Measurements from ENCODE around the gene TDO2.

Gene TDO2

DNA sequence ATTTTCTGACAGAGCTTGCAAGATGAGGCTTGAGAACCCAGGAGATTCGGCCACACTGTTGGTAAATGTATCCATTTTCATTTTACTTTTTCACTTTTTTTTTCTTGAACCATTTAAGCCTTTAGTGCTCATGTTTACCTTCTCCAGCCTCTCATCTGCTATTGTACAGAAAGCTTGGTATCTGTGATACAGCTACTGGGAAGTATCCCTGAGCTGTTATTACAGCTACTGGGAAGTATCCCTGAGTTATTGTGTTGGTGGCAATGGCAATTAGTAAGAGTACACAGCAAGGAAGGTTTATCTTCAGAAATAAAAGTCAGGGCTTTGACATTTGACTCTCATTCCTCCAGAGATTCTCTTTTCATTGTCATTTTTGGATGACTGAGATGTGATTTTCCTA, 38.3 kb downstream of the TDO2 start:
- H3K9me3 ChIP-seq (ENCODE audit: insufficient read depth, low read length, severe bottlenecking), result no peaks in the 10 kb centered on the region
- H3K9ac ChIP-seq (ENCODE audit: low read depth, low read length), result no peak overlapping the region
- TF ChIP-seq, protein P1, sequence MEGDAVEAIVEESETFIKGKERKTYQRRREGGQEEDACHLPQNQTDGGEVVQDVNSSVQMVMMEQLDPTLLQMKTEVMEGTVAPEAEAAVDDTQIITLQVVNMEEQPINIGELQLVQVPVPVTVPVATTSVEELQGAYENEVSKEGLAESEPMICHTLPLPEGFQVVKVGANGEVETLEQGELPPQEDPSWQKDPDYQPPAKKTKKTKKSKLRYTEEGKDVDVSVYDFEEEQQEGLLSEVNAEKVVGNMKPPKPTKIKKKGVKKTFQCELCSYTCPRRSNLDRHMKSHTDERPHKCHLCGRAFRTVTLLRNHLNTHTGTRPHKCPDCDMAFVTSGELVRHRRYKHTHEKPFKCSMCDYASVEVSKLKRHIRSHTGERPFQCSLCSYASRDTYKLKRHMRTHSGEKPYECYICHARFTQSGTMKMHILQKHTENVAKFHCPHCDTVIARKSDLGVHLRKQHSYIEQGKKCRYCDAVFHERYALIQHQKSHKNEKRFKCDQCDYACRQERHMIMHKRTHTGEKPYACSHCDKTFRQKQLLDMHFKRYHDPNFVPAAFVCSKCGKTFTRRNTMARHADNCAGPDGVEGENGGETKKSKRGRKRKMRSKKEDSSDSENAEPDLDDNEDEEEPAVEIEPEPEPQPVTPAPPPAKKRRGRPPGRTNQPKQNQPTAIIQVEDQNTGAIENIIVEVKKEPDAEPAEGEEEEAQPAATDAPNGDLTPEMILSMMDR (IDR thresholded peaks at IDR 0.05; ENCODE audit: borderline replicate concordance, extremely low read depth, low read length, poor library complexity, severe bottlenecking), result no peak
- no peak for TF ChIP-seq EZH2 (IDR thresholded peaks at IDR 0.05; ENCODE audit: borderline replicate concordance, low read depth, low read length, severe bottlenecking)
- no peaks in the 10 kb centered on the region for H3K4me1 ChIP-seq (ENCODE audit: insufficient read depth, low read length)
- H3K4me2 ChIP-seq (ENCODE audit: insufficient read depth, low read length), result no peak overlapping the region
- no peaks in the 10 kb centered on the region for H3K36me3 ChIP-seq (ENCODE audit: insufficient read depth, low read length)
- H3K27me3 ChIP-seq (ENCODE audit: insufficient read depth, low read length, poor library complexity), result no peaks in the 10 kb centered on the region
- no peak for ATAC-seq (ENCODE audit: insufficient read depth, low read depth)
- no peaks in the 10 kb centered on the region for H3K79me2 ChIP-seq (ENCODE audit: insufficient read depth, low read length)
- no peak for DNase-seq
- no peak overlapping the region for H3K4me3 ChIP-seq (ENCODE audit: low read depth in 1 of 2, low read length in 2 of 2)
- no peak overlapping the region for H2AFZ ChIP-seq (ENCODE audit: low read depth, low read length)
- H3K27ac ChIP-seq (ENCODE audit: low read length), result no peak overlapping the region
- no peaks in the 10 kb centered on the region for H4K20me1 ChIP-seq (ENCODE audit: insufficient read depth, low read length)

DNA sequence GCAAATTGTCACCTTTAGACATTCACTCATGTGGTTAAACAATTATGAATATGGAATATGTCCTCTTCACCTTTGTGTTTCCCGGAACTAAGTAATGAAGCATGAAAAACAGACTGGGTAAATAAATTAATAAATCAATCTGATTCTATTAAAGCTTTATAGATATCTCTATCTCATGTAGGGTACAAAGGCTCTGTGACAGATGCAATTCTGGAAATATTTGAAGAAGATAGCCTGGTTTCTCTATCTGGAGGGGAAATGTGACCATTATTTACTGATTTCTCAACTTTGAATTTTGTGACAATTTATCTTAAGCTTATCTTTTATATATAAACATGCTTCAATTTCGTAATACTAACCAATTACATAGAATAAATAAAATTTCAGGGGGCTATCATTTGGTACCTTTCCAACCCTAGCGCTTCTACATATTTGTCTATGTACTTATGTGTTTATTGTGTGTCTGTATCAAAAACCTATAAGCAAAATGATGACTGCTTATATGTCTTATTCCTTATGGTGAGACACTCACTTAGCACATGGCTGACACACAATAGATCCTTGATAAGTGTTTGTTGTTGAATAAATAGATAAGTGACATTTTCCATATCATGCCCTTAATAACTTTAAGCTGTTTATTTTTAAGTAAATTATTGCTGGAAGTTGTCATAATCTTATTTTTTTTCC, 40.3 kb downstream of the TDO2 start:
- DNase-seq, result no peak
- Histone ChIP-seq H3K4me2 (ENCODE audit: insufficient read depth, low read length) (no peak overlapping the region), H3K4me1 (ENCODE audit: insufficient read depth, low read length) (no peaks in the 10 kb centered on the region), H3K4me3 (ENCODE audit: low read depth in 1 of 2, low read length in 2 of 2) (no peak overlapping the region), H4K20me1 (ENCODE audit: insufficient read depth, low read length) (no peaks in the 10 kb centered on the region), H3K27ac (ENCODE audit: low read length) (no peak overlapping the region), H3K9ac (ENCODE audit: low read depth, low read length) (no peak overlapping the region), H3K9me3 (ENCODE audit: insufficient read depth, low read length, severe bottlenecking) (no peaks in the 10 kb centered on the region), H3K36me3 (ENCODE audit: insufficient read depth, low read length) (no peaks in the 10 kb centered on the region), H3K79me2 (ENCODE audit: insufficient read depth, low read length) (no peaks in the 10 kb centered on the region), H2AFZ (ENCODE audit: low read depth, low read length) (no peak overlapping the region), H3K27me3 (ENCODE audit: insufficient read depth, low read length, poor library complexity) (no peaks in the 10 kb centered on the region)
- no peak for ATAC-seq (ENCODE audit: insufficient read depth, low read depth)
- TF ChIP-seq, protein P1 (IDR thresholded peaks at IDR 0.05; ENCODE audit: borderline replicate concordance, extremely low read depth, low read length, poor library complexity, severe bottlenecking), result no peak
- no peak for TF ChIP-seq EZH2 (IDR thresholded peaks at IDR 0.05; ENCODE audit: borderline replicate concordance, low read depth, low read length, severe bottlenecking)

DNA sequence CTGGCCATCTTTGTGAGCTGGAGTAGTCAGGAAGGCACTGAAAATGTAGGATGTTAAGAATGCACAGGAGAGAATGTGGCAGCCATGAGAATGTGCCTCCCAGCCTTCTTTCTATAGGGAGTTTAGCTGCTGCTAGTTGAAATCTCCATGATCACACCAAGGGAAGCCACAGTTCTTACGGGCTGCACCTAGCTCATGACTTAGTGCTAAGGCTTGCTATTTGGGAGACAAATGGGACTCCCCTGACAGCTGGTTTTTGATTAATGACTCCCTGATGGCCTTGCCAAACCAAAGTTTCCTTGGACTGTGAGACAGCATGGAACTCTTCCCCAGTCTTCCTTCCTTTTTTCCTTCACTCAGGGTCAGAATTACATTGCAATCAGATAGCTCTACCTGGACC, 41.0 kb downstream of the TDO2 start:
- Histone ChIP-seq H4K20me1 (ENCODE audit: insufficient read depth, low read length) (no peaks in the 10 kb centered on the region), H3K27me3 (ENCODE audit: insufficient read depth, low read length, poor library complexity) (no peaks in the 10 kb centered on the region), H3K36me3 (ENCODE audit: insufficient read depth, low read length) (no peaks in the 10 kb centered on the region), H3K9me3 (ENCODE audit: insufficient read depth, low read length, severe bottlenecking) (no peaks in the 10 kb centered on the region), H3K79me2 (ENCODE audit: insufficient read depth, low read length) (no peaks in the 10 kb centered on the region), H3K9ac (ENCODE audit: low read depth, low read length) (no peak overlapping the region), H3K4me1 (ENCODE audit: insufficient read depth, low read length) (no peaks in the 10 kb centered on the region), H2AFZ (ENCODE audit: low read depth, low read length) (no peak overlapping the region), H3K4me3 (ENCODE audit: low read depth in 1 of 2, low read length in 2 of 2) (no peak overlapping the region), H3K27ac (ENCODE audit: low read length) (no peak overlapping the region), H3K4me2 (ENCODE audit: insufficient read depth, low read length) (no peak overlapping the region)
- DNase-seq, result no peak
- no peak for TF ChIP-seq EZH2 (IDR thresholded peaks at IDR 0.05; ENCODE audit: borderline replicate concordance, low read depth, low read length, severe bottlenecking)
- TF ChIP-seq, protein P1 (IDR thresholded peaks at IDR 0.05; ENCODE audit: borderline replicate concordance, extremely low read depth, low read length, poor library complexity, severe bottlenecking), result no peak
- no peak for ATAC-seq (ENCODE audit: insufficient read depth, low read depth)
